Stimulated activated CD8-positive, alpha-beta memory T cell treated with anti-CD3 and anti-CD28 coated beads, Interleukin-4, amount 100 ng/mL, for 48 hours (primary cell): ENCODE results near the gene FOXD4L3.
"Not testable (repeated sequence)": the region's sequence is repeated elsewhere in the genome, so short reads cannot be mapped to it uniquely, and the experiment has no call there.

Experiments used
- DNase-seq: peaks from one replicate; pipeline ENCODE4 v3.0.0-alpha.2; 2020

FOXD4L3 gene

DNA sequence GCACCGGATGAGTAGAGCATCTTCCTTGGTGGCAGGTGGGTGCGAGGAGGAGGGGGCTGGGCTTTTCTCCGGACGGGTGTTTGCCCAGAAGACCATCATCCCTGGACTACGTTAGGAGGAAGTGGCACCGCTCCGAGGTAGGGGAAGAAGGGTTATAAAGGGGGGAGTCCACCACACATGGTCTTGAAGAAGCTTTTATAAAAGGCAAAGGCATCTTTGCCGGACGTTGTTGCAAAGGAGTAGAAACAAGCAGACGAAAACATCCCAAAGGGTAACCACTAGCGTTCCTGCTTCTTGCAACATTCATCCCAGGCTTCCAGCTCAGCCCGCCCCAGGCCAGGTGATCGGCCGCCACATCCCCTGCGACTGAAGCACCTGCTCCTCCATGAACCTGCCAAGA lies at the start of gene FOXD4L3:
TSS of gene FOXD4L3 (plus strand) at position 301 of the 400 bp plus-strand sequence. CDS start at position 386, 85 bp downstream.
- not testable (repeated sequence) for DNase-seq

DNA sequence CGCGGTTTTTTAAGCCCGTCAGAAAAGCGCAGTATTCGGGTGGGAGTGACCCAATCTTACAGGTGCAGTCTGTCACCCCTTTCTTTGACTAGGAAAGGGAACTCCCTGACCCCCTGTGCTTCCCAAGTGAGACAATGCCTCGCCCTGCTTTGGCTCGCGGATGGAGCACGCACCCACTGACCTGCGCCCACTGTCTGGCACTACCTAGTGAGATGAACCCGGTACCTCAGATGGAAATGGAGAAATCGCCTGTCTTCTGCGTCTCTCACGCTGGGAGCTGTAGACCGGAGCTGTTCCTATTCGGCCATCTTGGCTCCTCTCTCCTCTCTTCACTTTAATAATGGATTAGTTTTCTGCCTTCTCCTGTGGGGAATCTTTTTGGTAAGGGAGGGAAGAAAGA lies 21.6 kb upstream of the FOXD4L3 start:
- not testable (repeated sequence) for DNase-seq

DNA sequence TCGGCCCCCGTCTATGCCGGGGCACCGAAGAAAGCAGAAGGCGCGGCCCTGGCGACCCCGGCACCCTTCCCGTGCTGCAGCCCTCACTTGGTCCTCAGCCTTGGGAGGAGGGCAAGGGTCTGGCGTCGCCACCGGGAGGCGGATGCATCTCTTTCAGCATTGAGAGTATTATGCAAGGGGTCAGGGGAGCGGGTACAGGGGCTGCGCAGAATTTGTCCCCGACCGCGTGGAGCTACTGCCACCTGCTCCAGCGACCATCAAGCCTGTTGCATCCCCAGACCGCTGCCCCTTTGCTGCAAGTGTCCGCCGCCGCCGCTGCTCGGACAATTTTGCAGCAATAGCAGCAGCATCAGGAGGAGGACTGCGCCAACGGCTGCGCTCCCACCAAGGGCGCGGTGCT lies 1.1 kb downstream of the FOXD4L3 start:
- DNase-seq, result not testable (repeated sequence)

DNA sequence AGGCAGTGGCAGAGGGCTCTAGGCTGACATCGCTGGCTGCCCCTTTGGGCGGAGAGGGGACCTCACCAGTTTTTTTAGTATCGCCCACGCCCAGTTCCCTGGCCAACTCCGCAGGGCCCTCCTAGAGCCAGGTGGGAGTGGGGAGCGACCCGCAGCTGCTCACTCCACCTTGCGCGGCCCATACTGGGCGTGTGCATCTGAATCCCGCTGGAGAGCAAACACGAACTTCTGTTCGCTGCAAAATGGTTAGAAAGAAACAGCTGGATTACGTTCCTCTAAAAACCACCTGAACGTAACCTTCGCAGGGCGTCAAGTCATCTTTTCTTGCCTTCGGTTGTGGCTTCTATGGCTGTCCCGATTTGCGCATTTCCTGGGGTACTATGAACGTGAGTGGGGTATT lies 1.5 kb downstream of the FOXD4L3 start:
- not testable (repeated sequence) for DNase-seq

DNA sequence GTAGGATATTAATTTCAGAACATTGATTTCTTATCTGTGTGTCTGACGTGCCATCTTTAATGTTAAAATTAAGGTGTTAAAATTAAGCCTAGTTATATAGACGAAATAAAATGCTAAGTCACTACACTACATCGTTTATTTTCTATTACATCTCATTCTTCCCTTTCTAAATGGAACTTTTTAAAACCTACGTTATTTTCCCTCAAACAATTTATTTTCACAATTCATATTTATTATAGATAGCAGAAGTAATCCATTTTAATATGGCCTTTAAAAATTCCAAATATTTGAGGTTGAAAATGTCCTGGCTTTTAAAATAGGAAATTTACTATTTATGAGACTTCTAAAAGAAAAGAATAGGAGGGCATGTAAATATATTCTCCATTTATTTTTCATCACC lies 2.1 kb downstream of the FOXD4L3 start:
- not testable (repeated sequence) for DNase-seq

DNA sequence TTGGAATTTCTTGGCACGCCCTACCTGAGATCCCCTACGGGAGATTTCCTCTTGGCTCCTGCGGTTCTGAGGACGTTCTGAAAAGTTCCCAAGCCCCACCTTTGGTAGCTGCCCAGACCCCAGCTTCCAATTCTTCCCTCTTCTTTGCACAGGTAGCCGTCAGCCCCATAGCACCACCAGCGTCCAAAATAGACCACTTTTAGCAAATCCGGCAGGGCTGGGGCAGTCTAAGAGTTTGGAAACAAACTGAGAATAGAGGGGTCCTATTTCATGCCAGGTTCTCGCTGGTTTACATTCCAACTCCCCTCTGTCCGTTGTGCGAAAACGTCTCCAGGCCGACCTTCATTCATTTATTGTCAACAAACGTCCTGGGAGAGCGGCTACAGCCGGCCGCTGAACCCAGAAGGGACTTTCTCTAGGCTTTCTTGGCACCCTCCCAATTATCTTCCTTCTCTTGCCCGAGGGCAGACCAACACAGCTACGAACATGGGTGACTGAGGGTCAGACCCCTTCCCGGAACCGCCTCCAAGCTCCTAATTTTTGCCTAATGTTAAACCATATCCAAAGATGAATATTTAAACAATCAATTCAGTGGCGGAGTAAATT lies 3.1 kb downstream of the FOXD4L3 start:
- not testable (repeated sequence) for DNase-seq

DNA sequence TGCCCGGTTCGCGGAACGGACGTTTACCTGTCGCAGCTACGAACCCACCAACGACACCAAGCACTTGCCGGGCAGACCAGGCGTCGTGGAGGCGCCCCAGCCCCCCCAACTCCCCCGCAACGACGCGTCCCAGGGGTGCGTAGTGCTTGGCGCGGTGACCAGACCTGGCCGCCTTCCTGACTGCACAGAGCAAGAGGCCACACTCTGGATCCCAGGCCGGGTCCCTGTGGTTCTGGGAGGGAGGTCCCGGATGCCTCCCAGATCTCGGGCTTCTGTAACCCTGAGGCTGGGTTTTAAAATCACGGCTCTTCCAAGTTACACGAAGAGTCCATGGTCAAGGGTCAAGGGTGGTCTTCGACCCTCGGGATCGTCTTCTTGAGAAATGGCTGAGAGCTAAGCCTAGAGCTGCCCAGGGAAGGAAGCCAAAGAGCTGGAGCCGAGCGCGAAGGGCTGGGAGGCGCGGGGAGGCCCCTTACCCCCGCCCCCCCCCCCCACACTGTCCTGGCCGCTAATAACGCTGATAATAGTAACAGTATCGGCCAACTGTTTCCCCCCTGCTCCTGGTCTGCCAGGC lies 3.8 kb downstream of the FOXD4L3 start:
- DNase-seq, result not testable (repeated sequence)

DNA sequence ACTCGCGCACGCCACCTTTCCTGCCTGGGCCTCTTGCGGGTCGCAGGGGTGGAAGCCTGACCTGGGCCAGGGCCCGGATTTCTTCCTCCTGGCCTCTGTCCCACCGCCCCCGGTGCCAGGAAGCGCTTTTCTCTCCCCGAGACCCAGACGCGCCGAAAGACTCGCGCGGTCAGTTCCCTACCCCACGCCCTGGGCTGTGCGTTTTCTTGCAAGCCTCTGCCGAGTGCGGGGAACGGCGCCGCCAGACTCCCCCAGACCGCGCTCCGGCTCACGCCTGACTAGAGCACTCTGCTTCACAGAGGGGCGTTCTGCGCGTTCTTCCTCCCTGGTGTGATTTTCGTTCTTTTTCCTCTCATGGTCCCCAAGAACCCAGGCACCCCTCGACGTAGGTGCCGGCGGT lies 4.5 kb downstream of the FOXD4L3 start:
- DNase-seq, result not testable (repeated sequence)

DNA sequence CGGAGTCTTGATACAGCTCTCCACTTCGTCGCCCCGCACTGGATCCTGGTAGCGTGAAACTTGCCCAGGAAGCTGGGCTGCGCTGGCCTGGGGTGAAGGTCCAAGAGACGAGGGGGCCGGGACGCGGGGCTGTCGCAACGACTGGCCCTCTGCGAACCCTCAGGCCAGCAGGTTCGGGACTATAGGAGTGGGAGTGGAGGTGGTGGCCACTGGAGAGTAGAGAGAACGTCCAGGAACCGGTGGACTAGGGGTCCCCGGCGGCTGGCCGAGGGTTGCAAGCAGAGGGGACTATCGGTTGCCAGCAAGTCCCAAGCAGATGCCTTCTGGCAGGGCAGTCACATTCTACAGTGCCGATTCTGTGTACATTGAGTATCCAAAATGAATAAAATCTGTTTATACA lies 5.0 kb downstream of the FOXD4L3 start:
- not testable (repeated sequence) for DNase-seq

DNA sequence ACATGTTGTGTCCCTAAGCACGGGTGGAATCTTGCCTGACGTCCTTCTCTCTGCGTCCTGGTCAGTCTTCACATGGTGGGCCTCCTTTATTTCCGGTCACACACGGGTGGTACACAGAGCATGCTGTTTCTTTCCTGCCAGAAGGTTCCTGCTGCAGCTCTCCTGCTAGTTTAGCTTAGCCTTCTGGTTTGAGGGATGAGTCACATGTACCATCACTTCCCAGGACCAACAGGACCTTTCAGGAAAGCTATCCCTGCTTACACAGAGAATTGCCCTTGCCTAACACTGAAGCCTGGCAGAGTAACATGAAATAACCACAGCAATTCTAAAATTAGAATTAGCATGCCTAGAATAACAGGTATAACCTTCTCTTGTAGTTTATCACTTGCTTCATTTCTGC lies 8.5 kb downstream of the FOXD4L3 start:
- not testable (repeated sequence) for DNase-seq

DNA sequence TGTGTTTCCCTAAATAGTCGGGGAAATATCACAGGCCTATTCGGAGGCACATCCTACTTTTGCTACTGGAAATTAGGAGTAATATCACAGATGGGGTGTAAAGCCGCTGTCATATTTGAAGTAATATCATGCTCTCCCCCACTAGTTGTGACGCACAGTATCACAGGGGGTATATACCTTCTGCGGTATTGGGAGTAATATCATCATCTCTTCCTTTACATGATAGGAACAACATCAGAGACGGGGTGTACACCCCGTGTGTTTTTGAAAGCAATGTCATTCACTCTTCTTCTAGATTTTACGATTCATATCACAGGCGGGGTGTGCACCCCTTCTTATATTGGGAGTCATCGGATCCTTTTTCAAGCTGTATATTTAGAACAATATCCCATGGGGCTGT lies 15.5 kb downstream of the FOXD4L3 start:
- not testable (repeated sequence) for DNase-seq

DNA sequence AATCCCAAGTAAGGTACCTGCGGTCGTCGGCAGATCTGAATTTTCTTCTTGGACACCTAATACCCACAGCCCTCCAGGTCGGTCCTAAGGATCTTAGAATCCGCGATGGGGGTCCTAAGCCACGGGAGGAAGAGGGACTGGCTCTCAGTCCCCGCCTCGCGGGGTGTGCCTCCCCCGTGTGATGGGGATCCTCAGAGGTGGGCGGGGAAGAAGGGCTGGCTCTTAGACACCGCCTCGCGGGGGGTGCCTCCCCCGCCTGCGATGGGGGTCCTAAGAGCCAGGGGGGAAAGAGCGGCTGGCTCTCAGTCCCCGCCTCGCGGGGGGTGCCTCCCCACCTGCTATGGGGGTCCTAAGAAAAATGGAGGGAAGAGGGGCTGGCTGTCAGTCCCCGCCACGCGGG lies 21.1 kb downstream of the FOXD4L3 start:
- DNase-seq, result not testable (repeated sequence)

DNA sequence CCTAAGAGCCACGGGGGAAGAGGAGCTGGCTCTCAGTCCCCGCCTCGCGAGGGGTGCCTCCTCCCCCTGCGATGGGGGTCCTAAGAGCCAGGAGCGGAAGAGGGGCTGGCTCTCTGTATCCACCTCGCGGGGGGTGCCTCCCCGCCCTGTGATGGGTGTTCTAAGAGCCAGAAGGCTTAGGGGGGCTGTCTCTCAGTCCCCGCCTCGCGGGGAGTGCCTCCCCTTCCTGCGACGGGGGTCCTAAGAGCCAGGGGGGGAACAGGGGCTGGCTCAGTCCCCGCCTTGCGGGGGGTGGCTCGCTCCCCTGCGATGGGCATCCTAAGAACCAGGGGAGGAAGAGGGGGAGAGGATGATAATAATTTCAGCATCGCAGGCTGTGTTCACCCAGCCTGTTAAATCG lies 21.9 kb downstream of the FOXD4L3 start:
- DNase-seq, result not testable (repeated sequence)

DNA sequence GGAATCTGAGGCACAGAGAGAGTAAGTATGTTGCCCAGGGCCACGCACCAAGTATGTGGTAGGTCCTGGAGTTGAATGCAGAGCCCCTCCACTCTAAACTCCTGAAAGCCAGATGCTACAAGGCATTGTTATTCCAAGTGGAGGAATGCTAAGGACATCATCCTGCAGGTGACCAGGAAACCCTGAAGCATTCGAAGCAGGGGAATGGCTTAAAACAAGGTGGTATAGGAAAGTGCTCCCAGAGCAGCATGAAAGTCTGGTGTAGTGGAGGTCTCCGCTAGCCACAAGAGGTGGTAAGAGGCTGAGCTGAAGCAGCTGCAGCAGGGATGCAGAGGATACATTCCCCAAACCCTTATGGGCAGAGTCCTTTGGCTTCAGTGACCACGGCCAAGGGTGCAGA lies 26.4 kb downstream of the FOXD4L3 start:
- not testable (repeated sequence) for DNase-seq

DNA sequence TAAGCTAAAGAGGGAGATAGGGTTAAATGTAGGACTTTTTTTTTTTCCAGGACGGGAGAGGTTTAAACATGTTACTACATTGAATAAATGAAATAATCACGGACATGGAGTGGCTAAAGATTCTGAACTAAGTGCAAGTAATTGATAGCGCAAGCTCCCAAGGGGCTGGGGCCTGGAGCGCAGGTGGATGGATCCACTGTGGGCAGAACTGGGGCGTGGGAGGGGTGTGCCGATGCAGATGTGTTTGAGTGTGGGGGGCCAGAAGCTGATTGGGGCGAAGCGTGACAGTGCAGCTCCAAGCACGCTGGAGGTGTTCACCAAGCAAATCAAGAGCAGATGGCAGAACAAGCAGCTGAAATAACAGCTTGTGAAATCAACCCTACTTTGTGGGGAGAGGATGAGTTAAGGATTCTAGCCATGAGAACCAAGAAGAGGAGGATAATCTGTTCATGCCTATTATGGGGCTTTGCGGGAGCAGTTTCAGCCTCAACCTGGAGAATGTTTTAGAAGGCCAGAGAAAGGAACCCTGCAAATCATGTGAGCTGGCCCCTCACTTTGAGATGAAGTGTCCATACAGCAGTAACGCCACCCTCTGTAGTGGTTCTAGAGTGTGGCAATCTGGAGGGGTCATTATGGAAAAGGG lies 28.0 kb downstream of the FOXD4L3 start:
- DNase-seq, result not testable (repeated sequence)

DNA sequence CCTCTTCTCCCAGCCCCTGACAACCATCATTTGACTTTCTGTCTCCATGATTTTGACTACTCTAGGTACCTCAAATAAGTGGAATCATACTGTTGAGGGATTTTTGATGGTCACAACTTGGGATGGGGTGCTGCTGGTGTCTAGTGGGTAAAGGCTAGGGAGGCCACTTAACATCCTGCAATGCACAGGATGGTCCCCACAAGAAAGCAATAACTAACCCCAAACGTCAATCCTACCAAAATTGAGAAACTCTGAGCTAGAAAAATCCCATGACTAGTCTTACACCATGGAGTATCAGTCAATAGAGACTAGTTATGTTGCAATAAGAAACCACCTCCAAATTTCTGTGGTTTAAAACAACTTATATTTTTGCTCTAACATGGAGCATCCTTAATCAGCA lies 29.5 kb downstream of the FOXD4L3 start:
- DNase-seq, result not testable (repeated sequence)

DNA sequence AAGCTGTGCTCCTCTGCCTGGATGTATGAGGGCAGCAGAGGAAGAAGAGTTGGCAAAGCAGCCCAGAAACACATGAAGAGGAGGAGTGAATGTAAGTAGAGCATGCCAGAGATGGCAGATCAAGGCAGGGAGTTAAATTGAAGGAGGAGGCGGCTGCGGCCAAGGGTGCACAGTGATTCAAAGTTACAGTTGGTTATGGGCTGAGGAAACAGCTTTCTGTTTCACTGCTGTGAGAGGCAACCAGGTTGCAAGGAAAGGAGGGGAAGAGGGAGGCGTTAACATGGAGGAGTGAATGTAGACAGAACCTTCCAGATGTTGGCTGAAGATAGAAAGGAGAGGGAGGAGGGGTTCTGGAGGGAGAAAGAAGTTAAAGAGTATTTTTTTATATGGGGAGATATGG lies 33.3 kb downstream of the FOXD4L3 start:
- DNase-seq, result not testable (repeated sequence)

DNA sequence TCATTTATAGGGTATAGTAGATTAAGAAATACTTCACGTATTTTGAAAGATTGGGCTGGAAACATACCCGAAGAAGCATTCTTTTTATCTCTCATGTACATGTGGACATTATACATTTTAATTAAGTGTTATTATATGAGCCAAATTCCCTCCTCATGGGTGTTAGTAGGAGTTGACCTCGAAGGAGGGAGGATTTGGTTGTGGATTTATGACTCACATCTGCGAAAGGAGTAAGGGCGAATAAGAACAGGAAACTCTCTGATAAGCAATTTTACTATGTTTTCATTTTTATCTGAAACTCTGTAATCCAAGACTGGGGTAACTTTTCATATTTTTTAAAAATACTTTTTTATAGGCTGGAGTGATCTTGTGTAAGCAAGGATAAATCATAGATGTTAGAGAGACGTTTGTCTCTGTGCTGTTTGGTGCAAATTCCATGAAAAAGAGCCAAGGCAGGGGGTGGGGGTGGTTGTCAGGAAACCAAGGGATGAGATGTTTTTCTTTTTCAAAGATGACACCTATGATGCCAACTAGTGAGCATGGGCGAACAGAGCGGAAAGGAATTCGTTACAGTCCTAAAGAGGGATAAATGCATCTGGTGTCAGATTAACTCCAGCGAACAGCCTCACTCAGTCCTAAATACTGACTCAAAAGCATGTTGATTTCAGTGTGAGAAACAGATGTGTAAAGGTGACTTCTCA lies 34.1 kb downstream of the FOXD4L3 start:
- not testable (repeated sequence) for DNase-seq

DNA sequence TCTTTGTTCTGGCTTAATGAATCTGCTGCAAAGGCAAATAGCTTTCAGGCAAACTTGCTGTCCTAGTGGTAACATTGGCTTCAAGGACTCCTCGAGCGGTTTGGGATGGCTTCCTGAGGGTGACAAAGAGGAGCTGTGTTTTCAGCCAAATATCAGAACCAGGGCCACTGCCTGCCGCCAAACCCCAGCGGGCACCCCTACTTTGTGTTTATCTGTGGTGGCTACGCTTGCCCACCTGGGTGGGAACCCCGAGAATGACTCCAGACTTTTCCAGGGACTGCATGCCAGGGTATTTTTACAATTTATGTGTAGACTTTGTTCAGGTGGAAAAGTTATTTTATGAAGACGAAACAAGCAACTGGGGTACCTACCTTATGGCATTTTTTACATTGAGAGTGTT lies 35.3 kb downstream of the FOXD4L3 start:
- not testable (repeated sequence) for DNase-seq

DNA sequence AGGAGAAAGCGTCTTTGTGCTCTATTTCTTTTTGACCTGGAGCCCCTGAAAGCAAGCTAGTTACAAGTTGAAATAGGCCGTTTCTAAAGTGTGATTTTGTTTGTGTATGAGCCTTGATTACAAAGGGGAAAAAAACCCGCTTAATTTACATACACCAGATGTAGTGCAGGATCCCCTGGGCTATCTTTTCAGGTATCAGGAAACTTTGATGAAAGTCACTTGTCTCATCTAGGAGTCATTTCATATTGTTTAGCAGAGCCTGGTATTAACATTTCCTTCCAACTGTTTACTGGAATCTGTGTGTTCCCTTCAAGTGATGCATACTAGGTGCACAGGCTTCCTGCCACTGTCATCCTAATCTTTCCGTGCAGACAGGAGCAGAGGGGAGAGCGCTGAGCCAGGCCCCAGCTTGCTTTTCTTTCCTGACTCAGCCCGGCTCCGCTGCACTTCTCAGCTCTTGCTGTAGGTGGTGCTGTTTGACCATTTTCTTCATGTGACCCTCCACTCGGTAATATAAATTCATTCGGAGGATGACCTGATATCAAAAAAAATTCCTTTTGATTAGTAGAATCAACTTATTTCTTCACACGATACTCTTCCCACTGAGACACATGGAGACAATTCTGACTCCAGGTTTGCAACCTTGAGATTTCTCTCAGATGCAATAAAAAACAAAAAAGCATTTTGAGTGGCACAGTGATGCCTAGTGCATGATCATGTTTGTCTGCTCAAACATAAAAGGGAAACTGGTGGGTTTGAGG lies 39.8 kb downstream of the FOXD4L3 start:
- DNase-seq, result not testable (repeated sequence)

DNA sequence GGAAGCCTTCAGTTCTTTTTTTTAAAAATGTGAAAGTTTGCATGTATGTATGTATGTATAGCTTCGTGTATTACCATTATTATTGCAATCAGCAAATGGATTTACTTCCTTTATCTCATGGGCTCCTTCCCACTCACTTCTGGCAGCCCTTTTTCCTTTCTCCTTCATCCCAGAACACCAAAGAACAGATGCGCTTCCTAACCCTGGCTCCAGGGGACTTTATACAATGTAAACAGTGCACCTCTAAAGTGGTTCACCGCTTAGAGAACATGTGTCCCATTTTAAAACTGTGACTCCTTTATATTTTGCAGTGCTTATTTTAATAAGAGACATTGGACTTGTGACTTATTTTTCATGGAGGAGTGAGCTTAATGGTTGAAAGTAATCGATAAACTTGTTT lies 40.6 kb downstream of the FOXD4L3 start:
- not testable (repeated sequence) for DNase-seq

DNA sequence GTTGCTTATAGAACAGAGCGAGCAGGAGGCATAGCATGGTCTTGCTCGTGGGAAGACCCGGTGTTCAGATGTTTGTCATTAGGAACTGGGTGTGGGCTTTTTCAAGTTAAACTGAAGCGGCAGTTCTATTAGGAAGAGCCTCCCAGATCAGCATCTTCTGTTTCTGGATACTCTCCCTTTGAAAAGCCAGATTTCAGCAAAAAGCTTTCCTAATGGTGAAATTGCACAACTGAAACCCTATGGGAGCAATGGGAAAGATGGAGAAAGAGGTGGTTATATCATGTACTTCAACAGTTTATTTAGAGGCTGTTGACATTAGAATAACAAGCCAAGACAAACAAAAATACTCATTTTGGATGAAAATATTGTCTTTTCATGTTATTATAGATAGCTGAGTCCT lies 41.3 kb downstream of the FOXD4L3 start:
- not testable (repeated sequence) for DNase-seq

DNA sequence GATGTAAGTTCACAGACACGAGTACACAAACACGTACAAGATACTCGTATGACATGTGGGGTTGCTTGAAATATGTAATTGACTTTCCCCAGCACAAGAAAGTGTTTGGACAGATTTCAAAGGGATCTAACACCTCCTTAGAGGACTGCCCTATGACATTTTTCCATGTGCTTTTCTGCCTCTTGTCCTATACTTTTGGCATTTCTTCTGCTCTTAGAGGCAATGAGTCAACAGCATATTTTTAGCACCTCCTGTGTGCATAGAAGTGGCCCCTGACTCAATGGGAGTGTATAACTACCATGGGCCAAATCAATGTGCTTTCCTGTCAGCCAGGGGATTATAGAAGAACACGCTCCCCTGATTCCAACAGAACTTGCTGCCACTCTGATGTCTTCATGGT lies 49.0 kb downstream of the FOXD4L3 start:
- not testable (repeated sequence) for DNase-seq
